ENCODE results near the gene CCT8L2.
"Not testable (repeated sequence)": the region's sequence is repeated elsewhere in the genome, so short reads cannot be mapped to it uniquely, and the experiment has no call there.

CCT8L2 gene

DNA sequence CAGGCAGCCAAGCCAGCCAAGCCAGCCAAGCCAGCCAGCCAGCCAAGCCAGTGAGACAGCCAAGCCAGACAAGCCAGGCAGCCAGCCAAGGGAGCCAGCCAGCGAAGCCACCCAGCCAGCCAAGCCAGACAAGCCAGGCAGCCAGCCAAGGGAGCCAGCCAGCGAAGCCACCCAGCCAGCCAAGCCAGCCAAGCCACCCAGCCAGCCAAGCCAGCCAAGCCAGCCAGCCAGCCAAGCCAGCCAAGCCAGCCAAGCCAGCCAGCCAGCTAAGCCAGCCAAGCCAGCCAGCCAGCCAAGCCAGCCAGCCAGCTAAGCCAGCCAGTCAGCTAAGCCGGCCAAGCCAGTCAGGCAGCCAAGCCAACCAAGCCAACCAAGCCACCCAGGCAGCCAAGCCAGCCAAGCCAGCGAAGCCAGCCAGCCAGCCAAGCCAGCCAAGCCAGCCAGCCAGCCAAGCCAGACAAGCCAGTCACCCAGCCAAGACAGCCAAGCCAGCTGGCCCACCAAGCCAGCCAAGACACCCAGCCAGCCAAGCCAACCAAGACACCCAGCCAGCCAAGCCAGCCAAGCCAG is 34.1 kb downstream of the CCT8L2 start:
- not testable (repeated sequence) for DNase-seq

- DNase-seq, result not testable (repeated sequence)
These were observed 35.1 kb downstream of the CCT8L2 start for GRCh38 chr22:16557511-16557910.

DNA sequence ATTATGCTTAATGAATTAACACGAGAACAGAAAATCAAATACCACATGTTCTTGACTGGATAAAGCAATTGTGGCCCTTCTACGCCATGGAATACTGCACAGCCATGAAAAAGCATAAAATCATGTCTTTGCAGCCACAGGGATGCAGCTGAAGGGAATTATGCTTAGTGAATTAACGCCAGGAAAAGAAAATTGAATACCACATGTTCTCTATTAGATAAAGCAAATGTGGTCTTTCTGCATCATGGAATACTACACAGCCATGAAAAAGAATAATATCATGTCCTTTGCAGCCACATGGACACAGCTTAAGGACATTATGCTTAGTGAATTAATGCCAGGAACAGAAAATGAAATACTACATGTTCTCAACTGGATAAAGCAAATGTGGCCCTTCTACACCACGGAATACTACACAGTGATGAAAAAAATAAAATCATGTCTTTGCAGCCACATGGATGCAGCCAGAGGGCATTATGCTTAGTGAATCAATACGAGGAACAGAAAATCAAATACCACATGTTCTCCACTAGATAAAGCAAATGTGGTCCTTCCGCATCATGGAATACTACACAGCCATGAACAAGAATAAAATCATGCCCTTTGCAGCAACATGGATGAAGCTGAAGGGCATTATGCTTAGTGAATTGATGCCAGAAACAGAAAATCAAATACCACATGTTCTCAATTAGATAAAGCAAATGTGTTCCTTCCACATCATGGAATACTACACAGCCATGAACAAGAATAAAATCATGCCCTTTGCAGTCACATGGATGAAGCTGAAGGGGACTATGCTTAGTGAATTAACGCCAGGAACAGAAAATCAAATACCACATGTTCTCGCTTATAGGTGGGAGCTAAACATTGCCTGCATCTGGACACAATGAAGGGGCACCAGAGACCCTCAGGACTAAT is 37.3 kb downstream of the CCT8L2 start:
- DNase-seq, result not testable (repeated sequence)

- not testable (repeated sequence) for DNase-seq
These were observed 49.3 kb downstream of the CCT8L2 start for GRCh38 chr22:16543310-16543709.
